ENCODE results near the gene GPR34.

Gene GPR34

DNA sequence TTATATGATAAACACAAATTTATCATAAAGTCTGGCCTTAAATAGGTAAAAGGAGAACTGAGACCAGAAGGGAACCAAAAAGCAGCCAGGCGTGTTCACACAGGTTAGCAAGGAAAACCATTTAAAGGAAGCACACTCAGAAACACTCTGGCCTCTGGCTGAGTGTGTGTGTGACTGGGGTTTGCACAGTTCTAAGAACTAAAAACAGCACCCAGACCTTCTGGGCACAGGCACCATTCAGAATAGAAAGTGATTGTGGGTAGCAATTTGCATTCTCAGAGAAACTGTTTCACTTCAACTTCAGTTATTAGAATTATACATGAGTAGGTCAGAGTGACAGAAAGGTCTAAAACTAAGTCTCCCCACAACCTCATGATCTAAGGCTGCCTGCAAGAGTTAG lies 45.2 kb downstream of the GPR34 start:
- TF ChIP-seq, protein P1, sequence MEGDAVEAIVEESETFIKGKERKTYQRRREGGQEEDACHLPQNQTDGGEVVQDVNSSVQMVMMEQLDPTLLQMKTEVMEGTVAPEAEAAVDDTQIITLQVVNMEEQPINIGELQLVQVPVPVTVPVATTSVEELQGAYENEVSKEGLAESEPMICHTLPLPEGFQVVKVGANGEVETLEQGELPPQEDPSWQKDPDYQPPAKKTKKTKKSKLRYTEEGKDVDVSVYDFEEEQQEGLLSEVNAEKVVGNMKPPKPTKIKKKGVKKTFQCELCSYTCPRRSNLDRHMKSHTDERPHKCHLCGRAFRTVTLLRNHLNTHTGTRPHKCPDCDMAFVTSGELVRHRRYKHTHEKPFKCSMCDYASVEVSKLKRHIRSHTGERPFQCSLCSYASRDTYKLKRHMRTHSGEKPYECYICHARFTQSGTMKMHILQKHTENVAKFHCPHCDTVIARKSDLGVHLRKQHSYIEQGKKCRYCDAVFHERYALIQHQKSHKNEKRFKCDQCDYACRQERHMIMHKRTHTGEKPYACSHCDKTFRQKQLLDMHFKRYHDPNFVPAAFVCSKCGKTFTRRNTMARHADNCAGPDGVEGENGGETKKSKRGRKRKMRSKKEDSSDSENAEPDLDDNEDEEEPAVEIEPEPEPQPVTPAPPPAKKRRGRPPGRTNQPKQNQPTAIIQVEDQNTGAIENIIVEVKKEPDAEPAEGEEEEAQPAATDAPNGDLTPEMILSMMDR (IDR thresholded peaks at IDR 0.05; ENCODE audit: low read depth, low read length, missing control alignments), result no peak
- H3K4me3 ChIP-seq (ENCODE audit: low read depth, low read length), result no peak overlapping the region
- DNase-seq (ENCODE audit: low read depth), result peak; percentile 85

DNA sequence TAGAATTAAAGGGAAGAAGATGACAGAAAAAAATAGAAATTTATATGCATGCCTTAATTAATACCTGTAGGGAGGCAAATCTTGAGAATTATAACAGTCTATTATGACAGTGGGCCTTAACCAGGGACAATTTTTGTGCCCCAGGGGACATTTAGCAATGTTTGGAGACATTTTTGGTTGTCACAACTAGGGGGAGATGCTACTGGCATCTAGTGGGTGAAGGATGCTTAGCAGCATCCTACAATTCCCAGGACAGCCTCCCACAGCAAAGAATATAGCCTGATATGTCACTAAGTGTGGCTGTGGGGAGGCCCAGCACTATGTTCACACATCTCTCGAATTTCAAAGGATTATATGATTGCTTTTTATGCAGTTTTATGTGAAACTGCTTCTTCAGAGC lies 45.8 kb downstream of the GPR34 start:
- no peak for DNase-seq (ENCODE audit: low read depth)
- TF ChIP-seq, protein P1 (IDR thresholded peaks at IDR 0.05; ENCODE audit: low read depth, low read length, missing control alignments), result peak; percentile 51
- H3K4me3 ChIP-seq (ENCODE audit: low read depth, low read length), result no peak overlapping the region

DNA sequence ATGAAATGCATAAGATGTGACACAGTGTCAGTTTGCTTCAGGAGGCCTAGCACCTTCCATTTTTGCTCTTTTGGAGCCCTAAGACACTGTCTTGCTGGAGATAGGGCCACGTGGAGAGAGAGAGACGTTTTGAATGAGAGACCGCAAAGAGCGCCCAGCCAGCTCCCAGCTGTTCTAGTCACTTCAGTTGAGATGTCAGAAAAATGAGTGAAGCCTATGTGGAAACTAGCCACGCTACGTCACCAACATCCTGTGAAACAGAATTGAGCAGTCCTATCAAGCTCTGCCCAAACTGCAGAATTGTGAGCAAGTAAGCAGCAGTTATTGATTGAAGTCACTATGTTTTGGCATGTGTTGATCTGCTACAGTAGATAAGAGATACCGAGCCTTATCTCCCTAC lies 48.3 kb downstream of the GPR34 start:
- TF ChIP-seq, protein P1 (IDR thresholded peaks at IDR 0.05; ENCODE audit: low read depth, low read length, missing control alignments), result no peak
- H3K4me3 ChIP-seq (ENCODE audit: low read depth, low read length), result no peak overlapping the region
- DNase-seq (ENCODE audit: low read depth), result no peak

DNA sequence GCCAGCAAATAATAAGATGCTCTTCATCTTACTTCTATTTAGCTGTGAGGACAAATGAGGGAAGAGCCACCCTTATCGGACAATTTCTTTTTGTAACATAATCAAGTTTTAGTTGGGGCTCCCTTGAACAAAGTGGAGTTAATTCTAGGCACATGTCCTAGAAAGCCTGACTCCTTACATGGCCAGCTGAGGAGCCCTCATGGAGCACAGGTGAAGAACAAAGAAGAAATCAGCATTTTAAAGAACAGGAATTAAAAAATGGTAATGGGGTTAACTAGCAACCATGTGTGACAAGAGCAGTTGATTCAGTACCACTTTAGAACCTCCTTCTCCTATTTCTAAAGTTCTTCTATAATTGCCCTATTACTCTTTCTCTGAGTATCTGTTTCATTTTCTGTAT lies 51.1 kb downstream of the GPR34 start:
- no peak for DNase-seq (ENCODE audit: low read depth)
- no peak overlapping the region for H3K4me3 ChIP-seq (ENCODE audit: low read depth, low read length)
- TF ChIP-seq, protein P1 (IDR thresholded peaks at IDR 0.05; ENCODE audit: low read depth, low read length, missing control alignments), result no peak
